ENCODE measurements around the gene HSD17B1. TPM values are rescaled to one million over a fixed set of nuclear protein-coding genes. Genes with fewer than 3 reads are reported as not detected.

The HSD17B1 gene
- total and polyA plus RNA-seq, 2 of the 13 experiments (the other 11 are each of a cell fraction or from before 2014, with no cell fraction given), result 0.54 to 0.93 TPM

GRCh38 chr17:42519546-42520491, 32.9 kb upstream of the HSD17B1 start (continued):
- TF ChIP-seq ZNF260 (CRISPR knock-in tag; IDR thresholded peaks at IDR 0.05; ENCODE audit: borderline replicate concordance, low read depth) (no peak), SNAPC5 (CRISPR knock-in tag; IDR thresholded peaks at IDR 0.05; ENCODE audit: borderline replicate concordance) (no peak), ZNF772 (CRISPR knock-in tag; IDR thresholded peaks at IDR 0.05) (no peak), TCF7 (IDR thresholded peaks at IDR 0.05; ENCODE audit: low read depth) (no peak), ZNF557 (CRISPR knock-in tag; IDR thresholded peaks at IDR 0.05) (no peak), ATF7-NPFF (CRISPR knock-in tag; IDR thresholded peaks at IDR 0.05; ENCODE audit: low read depth) (no peak), ZNF589 (CRISPR knock-in tag; conservative IDR thresholded peaks at IDR 0.05) (no peak), ZNF775 (CRISPR knock-in tag; IDR thresholded peaks at IDR 0.05; ENCODE audit: borderline replicate concordance) (no peak), ZNF83 (CRISPR knock-in tag; IDR thresholded peaks at IDR 0.05; ENCODE audit: borderline replicate concordance) (no peak), HNF1B (CRISPR knock-in tag; IDR thresholded peaks at IDR 0.05) (peak; percentile 65; the same call in 1 of the 2 replicates), ZNF354B (CRISPR knock-in tag; IDR thresholded peaks at IDR 0.05) (no peak), ZNF414 (CRISPR knock-in tag; IDR thresholded peaks at IDR 0.05) (no peak), ZUFSP (CRISPR knock-in tag; IDR thresholded peaks at IDR 0.05; ENCODE audit: borderline replicate concordance) (no peak), ZNF652 (CRISPR knock-in tag; IDR thresholded peaks at IDR 0.05; ENCODE audit: borderline replicate concordance, low read depth) (no peak), GTF3A (CRISPR knock-in tag; conservative IDR thresholded peaks at IDR 0.05) (0 out of 2 replicates have a peak, but pooled peaks have one; percentile 32), TRIM24 (CRISPR knock-in tag; IDR thresholded peaks at IDR 0.05) (no peak), AFF4 (CRISPR knock-in tag; IDR thresholded peaks at IDR 0.05) (no peak), ZNF513 (CRISPR knock-in tag; conservative IDR thresholded peaks at IDR 0.05) (no peak), KLF9 (CRISPR knock-in tag; IDR thresholded peaks at IDR 0.05; ENCODE audit: low read depth) (no peak)
